Stimulated activated CD8-positive, alpha-beta memory T cell treated with anti-CD3 and anti-CD28 coated beads, Interleukin-4, amount 100 ng/mL, for 1 hour (primary cell): ENCODE data around the gene DDR2.

ENCODE experiments used
- DNase-seq, 2 donors: peaks; one replicate each; pipeline ENCODE4 v3.0.0-alpha.2; 2020; ENCODE audit warnings: low read depth in 2 of 2, low spot score in 1 of 2

Gene DDR2

GRCh38 chr1:162670928-162671663, 38.8 kb downstream of the DDR2 start:
- no peak for DNase-seq

GRCh38 chr1:162671664-162672410, 39.6 kb downstream of the DDR2 start:
- no peak for DNase-seq

- no peak for DNase-seq
Measured at GRCh38 chr1:162672622-162673260, 40.5 kb downstream of the DDR2 start.

GRCh38 chr1:162674034-162674608, 41.9 kb downstream of the DDR2 start:
- no peak for DNase-seq

- DNase-seq, result no peak
Measured at GRCh38 chr1:162676087-162676486, 43.8 kb downstream of the DDR2 start.

- DNase-seq, result no peak
Measured at GRCh38 chr1:162676750-162677149, 44.5 kb downstream of the DDR2 start.

- DNase-seq, result no peak
Measured at GRCh38 chr1:162677607-162678371, 45.5 kb downstream of the DDR2 start.

GRCh38 chr1:162678439-162678838, 46.2 kb downstream of the DDR2 start:
- no peak for DNase-seq

GRCh38 chr1:162679298-162679697, 47.0 kb downstream of the DDR2 start:
- DNase-seq, result no peak

- no peak for DNase-seq
Measured at GRCh38 chr1:162680419-162681121, 48.3 kb downstream of the DDR2 start.

GRCh38 chr1:162681122-162681436, 48.8 kb downstream of the DDR2 start:
- no peak for DNase-seq

GRCh38 chr1:162682013-162682419, 49.8 kb downstream of the DDR2 start:
- no peak for DNase-seq

GRCh38 chr1:162687870-162688269, 55.6 kb downstream of the DDR2 start:
- no peak for DNase-seq

GRCh38 chr1:162688521-162688920, 56.3 kb downstream of the DDR2 start:
- DNase-seq, result no peak

GRCh38 chr1:162688931-162689330, 56.7 kb downstream of the DDR2 start:
- DNase-seq, result no peak

GRCh38 chr1:162689745-162690671, 57.7 kb downstream of the DDR2 start:
- DNase-seq, result no peak

GRCh38 chr1:162690672-162691434, 58.6 kb downstream of the DDR2 start:
- no peak for DNase-seq

- DNase-seq, result no peak
Measured at GRCh38 chr1:162691999-162692575, 59.8 kb downstream of the DDR2 start.
